GM21619 (cell line): ENCODE measurements around the gene NPTX1.

Source experiments
- ATAC-seq: cut with Tn5 transposase; IDR thresholded peaks from one replicate; pipeline ENCODE4 v1.9.1; 2021; ENCODE audit not compliant: unreplicated experiment

Gene NPTX1

DNA sequence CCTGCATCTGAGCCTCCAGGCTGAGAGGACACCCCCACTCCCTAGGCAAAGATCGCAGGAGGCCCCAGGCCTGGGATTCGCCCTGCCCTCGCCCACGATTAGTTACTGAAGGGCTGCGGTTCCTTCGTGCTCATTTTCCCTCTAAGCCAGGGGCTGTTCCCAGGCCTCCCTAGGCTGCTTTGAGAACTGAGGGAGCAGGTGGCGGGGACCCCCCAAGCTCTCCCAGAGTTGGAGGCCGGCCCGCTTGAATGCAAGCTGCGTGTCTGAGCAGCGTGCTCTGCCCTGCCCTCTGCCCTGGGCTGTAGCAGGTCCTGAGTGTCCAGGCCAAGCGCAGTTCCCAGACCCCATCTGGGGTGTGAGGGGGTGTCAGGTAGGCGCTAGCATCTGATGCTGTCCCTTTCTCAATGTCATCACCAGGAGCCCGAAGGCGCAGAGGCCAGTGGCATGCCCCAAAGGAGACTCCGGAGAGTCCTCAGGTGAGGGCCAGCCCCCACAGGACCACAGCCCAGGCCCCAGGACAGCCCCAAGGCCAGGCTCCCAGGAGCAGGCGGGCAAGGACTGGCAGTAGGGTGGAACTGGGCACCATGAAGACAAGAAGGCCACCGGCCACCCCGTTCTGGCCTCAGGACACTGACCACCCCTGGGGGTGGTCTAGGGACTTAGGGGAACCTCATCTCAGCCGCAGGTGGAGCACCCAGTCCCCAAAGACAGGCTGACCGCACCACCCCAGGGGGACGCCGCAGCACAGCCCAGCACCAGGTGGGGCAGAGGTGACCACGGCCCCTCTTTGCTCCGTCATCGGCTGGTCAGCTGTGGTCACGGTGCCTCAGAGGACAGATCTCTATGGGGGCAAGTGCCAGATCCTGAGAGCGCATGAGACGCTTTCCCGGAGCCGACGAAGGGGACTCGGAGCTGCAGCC is 46.8 kb downstream of the NPTX1 start:
- ATAC-seq = no peak

DNA sequence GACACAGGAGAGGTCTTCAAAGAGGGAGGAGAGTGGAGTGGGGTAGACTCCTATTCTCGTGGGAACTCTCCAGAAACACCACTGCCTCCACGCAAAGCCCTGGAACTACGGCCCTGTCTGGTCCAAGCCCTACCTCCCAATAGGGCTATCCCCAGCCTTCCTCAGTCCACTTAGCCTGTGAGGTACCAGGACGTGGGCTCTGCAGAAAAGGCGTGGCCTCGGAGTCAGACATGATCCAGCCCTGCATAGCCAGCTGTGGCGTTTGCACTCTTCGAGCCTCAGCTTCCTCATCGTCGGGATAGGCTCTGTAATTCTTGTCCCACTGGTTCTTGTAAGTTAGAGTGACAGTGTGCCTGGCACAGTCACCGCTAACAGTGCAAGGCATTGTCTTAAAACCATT is 47.6 kb downstream of the NPTX1 start:
- no peak for ATAC-seq

GRCh38 chr17:80428363-80428762 is 48.0 kb downstream of the NPTX1 start:
- no peak for ATAC-seq

DNA sequence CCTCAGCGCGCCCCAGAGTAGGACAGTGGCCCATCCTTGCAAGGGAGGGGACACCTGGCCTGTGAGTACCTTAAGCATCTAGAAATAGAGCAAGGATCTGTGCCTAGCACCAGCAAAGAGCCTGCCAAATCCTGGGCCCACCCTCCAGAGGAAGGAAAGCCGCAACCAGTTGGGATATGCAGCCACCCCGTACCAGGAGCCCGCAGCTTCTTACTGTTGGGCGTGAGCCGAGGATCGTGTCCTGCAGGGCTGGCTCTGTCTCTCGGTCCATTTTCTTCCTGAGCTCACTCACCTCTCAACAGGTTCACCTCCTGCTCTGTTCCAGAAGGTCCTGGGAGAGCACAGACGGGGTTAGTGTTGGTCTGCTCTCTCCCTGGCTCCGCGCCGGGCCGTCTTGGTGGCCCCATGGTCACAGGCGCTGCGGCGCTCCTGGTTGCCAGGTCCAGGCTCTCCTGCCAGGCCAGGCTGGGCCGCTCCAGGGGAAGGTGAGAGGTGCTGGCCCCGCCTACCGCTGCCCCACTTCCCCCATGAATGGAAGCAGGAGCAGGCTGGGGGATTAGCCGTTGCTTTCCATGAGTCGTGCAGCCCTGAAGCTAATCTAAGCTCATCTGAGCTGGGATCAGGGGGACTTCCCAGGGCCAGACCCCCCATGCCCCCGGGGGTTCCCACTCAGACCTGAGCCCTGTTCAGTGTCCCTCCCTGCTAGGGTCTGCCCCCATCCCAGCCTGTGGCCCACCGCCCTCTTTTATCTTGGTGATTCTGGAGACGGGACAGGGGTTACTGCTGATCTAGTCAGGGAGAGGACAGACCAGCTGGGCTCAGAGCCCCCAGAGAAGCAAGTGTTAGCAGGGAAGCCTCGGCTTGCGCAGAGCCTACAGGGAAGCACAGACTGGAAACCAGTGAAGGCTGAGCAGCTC is 48.8 kb downstream of the NPTX1 start:
- ATAC-seq = no peak

DNA sequence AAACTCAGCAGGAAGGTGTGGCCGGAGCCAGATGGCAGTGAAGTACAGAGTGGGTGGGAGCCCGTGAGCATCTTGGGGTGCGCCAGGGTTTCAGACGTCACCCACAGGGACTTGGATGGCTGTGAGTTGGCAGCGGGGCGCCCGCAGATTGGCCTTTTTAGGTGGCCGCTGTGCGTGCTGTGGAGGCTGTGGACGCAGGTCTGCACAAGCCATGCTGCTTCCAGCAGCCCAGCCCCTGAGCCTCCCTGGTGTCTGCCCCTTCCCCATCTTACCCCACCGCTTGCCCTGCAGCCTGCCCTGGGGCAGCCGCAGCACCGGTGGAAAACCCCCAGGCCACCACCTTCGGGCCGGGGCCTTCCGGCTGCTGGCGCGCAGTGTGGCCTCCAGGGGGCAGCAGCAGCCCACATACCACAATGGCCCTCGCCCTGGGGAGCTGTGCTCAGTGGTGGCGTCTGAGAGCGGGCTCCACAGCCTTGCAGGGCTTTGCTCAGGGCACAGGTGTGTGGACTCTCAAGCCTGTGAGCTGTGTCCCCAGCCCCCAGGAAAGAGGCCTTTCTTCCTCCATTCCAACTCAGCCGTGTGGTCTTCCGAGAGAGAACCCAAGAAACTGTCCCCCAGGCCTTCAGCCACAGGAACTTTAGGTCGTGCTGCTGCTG is 49.6 kb downstream of the NPTX1 start:
- ATAC-seq = no peak

DNA sequence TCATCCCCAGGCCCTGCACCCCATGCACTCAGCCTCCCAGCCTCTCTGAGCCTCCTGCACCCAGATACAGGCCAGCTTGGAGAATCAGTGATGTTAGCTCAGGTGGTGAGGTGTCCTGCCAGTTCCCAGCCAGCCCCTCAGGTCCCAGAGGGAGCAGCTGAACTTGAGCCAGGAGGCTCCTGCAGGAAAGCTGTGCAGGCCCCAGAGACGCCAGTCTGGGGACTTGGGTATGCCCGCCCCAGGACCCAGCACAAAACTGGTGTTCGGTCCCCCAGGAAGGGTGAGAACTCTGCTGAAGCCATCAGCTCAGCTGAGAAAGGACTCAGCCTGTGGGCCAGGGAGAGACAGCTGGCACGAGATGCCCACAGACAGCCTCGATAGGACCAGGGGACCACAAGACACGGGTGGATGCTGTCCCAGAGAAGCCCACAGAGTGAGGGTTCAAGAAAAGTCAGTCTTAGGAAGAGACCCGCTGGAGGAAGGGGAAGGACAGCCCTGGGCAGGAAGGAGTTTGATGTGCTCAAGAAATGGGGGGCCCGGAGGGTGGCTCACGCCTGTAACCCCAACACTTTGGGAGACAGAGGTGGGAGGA is 50.5 kb downstream of the NPTX1 start:
- no peak for ATAC-seq

DNA sequence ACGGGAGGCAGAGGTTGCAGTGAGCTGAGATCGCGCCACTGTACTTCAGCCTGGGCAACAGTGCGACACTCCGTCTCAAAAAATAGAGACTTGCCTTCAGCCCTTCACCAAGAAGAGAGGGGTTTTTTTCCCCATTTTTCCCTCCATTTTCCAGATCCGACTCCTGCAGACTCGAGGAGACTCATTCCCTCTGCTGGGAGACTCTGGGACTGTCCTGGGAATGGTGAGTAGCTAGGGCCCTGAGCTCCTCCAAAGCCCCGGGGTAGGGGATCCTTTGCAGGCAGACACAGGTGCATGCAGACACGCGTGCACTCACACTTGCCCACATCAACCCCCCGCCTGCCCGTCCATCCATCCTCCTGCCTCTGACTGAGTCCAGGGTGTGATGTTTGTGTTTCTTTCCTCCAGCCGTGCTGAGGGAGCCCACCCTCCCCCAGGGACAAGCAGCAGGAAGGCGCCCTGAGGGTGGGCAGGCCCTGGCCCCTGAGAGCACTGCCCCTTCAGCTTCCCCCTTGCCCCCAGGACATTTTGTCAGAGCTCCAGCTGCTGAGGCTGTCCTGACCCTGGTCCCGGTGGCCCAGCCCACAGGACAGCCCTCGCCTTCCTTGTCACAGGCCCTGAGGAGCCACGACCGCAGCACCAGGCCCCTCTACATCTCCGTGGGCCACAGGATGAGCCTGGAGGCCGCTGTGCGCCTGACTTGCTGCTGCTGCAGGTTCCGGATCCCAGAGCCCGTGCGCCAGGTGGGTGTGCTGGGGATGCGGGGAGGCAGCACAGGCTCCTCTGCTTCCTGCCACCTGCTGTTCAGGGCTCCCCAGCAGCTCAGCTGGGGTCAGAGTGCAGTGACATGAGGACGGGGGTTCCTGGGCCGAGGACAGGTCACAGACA is 51.3 kb downstream of the NPTX1 start:
- ATAC-seq = no peak

GRCh38 chr17:80424261-80424660 is 52.1 kb downstream of the NPTX1 start:
- ATAC-seq = no peak

DNA sequence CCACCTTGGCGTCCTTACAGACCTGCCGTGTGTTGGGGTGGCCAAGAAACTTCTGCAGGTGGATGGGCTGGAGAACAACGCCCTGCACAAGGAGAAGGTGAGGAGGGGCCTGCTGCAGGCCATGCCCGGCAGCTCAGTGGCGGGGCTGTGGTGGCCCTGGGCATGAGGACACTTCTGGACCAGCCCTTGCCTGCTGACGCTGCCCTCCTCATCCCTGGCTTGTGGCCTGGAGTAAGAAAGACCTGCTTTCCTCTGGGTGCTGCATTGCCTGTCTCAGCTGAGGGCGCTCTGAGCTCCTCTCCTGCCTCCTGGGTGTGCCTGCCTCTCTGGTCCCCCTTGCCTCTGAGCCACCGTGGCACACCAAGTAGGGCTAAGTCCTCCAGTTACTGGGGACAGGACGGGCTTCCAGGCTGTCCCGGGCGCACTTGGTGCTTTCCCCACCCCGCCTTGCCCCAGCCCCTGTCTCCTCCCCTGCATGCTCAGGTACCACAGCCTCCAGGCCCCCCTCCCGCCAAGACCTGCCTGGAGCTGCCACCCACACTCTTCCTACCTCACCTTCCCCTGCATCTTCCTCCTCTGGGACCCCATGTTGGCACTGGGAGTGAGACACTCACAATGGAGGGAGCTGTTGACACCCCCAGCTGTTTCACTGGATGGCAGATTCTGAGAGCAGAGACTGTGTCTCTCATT is 52.7 kb downstream of the NPTX1 start:
- ATAC-seq = no peak

- ATAC-seq = no peak
Observed at GRCh38 chr17:80422981-80423380, 53.4 kb downstream of the NPTX1 start.

GRCh38 chr17:80422276-80422675 is 54.1 kb downstream of the NPTX1 start:
- ATAC-seq = no peak

GRCh38 chr17:80421381-80422090 is 54.9 kb downstream of the NPTX1 start:
- ATAC-seq = no peak

GRCh38 chr17:80419255-80419654 is 57.2 kb downstream of the NPTX1 start:
- ATAC-seq = no peak

DNA sequence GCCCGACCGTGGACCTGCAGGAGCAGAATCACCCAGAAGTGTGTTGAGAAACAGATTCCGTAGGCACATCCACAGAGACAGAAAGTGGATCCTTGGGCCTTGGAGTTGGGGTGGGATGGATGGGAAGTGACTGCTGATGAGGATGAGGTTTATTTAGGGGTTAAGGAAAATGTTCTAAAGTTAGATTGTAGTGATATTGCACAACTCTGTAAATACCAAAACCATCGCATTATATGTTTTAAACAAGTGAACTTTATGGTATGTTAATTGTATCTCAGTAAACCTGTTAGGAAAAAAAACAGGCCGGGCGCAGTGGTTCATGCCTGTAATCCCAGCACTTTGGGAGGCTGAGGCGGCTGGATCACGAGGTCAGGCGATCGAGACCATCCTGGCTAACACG is 57.8 kb downstream of the NPTX1 start:
- no peak for ATAC-seq
